GM19328 (cell line): ENCODE results near the gene SLC10A3.

ENCODE experiments used
- ATAC-seq: cut with Tn5 transposase; IDR thresholded peaks from one replicate; pipeline ENCODE4 v1.9.1; 2021; ENCODE audit warnings: mild to moderate bottlenecking, moderate library complexity; ENCODE audit not compliant: unreplicated experiment

The SLC10A3 gene

GRCh38 chrX:154484255-154485149, 5.9 kb downstream of the SLC10A3 start:
- ATAC-seq = no peak

- no peak for ATAC-seq
Observed at GRCh38 chrX:154483325-154483724, 7.1 kb downstream of the SLC10A3 start.

- no peak for ATAC-seq
Observed at GRCh38 chrX:154482786-154483185, 7.6 kb downstream of the SLC10A3 start.

- ATAC-seq = no peak
Observed at GRCh38 chrX:154481911-154482601, 8.4 kb downstream of the SLC10A3 start.

- ATAC-seq = no peak
Observed at GRCh38 chrX:154481195-154481594, 9.2 kb downstream of the SLC10A3 start.

- ATAC-seq = peak; percentile 79
Observed at GRCh38 chrX:154478728-154479622, 11.5 kb downstream of the SLC10A3 start, which contains the start of gene LAGE3. Gene LAGE3 (minus strand): TSS chrX:154479281. CDS start chrX:154478915, 366 bp downstream.

- no peak for ATAC-seq
Observed at GRCh38 chrX:154477891-154478477, 12.4 kb downstream of the SLC10A3 start.

GRCh38 chrX:154476821-154477220, 13.6 kb downstream of the SLC10A3 start:
- ATAC-seq = no peak

GRCh38 chrX:154473683-154474082, 16.7 kb downstream of the SLC10A3 start:
- ATAC-seq = no peak

- ATAC-seq = no peak
Observed at GRCh38 chrX:154472685-154473632, 17.5 kb downstream of the SLC10A3 start.

GRCh38 chrX:154471839-154472684, 18.4 kb downstream of the SLC10A3 start:
- ATAC-seq = no peak

GRCh38 chrX:154470914-154471568, 19.4 kb downstream of the SLC10A3 start:
- ATAC-seq = no peak

GRCh38 chrX:154470434-154470833, 20.0 kb downstream of the SLC10A3 start:
- no peak for ATAC-seq

GRCh38 chrX:154469880-154470279, 20.5 kb downstream of the SLC10A3 start:
- no peak for ATAC-seq

- ATAC-seq = no peak
Observed at GRCh38 chrX:154469114-154469513, 21.3 kb downstream of the SLC10A3 start.

- no peak for ATAC-seq
Observed at GRCh38 chrX:154468217-154468616, 22.2 kb downstream of the SLC10A3 start.

- no peak for ATAC-seq
Observed at GRCh38 chrX:154467556-154467955, 22.9 kb downstream of the SLC10A3 start.

- no peak for ATAC-seq
Observed at GRCh38 chrX:154466907-154467306, 23.5 kb downstream of the SLC10A3 start.
